ENCODE results near the gene NSUN2. TPM values are rescaled to one million over a fixed set of nuclear protein-coding genes. Genes with fewer than 3 reads are reported as not detected.

Gene NSUN2
- total and polyA plus RNA-seq, 4 donors, result 36.6 to 52.7 (median 44.1) TPM

- H3K4me3 ChIP-seq, result no peak overlapping the region
- H3K27me3 ChIP-seq (ENCODE audit: control insufficient read depth in 3 of 3, insufficient read depth in 3 of 3, low read length in 2 of 3), result no peaks in the 10 kb centered on the region
- H3K27ac ChIP-seq (ENCODE audit: low read depth in 1 of 2, low read length in 1 of 2), result no peak overlapping the region
- H3K4me1 ChIP-seq (ENCODE audit: control insufficient read depth in 5 of 5, insufficient read depth in 5 of 5, low read length in 5 of 5), result no peaks in the 10 kb centered on the region
- WGBS, 2 donors, result 68 to 82% methylated on average over 6 of the region's 6 CpGs
- no peak for TF ChIP-seq CTCF (IDR thresholded peaks at IDR 0.05; ENCODE audit: control extremely low read depth, extremely low read depth)
- no peak overlapping the region for H3K9ac ChIP-seq (ENCODE audit: insufficient read depth in 1 of 2, low read length in 2 of 2)
- no peak for ATAC-seq (ENCODE audit: insufficient read depth, low FRiP score)
- no peak for DNase-seq
- H3K9me3 ChIP-seq (ENCODE audit: control insufficient read depth in 4 of 4, insufficient read depth in 3 of 4, low read length in 3 of 4), result peaks cover 0 to 4% (median 0%) of the 10 kb centered on the region in 4 donors
- no peaks in the 10 kb centered on the region for H3K36me3 ChIP-seq (ENCODE audit: control insufficient read depth in 4 of 4, insufficient read depth in 4 of 4, low read length in 4 of 4)
Measured at GRCh38 chr5:6568889-6569288, 64.0 kb downstream of the NSUN2 start.

DNA sequence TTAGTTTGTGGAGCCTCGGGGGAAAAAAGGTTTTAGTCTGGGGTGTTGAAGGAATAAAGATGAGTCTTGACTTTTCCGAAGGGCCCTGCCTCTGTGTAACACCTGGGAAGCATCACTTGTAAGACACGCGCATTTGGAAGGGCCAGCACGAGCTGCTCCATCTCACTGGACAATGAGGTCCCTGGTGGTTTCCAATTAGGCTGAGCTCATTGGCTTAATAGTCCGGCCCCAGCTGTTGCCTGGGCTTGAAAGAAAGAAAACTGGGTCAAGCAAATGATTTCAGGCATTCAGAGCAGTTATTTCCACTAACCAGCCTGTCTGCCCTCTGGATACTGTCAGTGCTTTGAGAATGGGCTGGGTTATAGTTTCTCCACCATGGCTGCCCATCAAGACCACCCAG is 64.5 kb downstream of the NSUN2 start:
- H3K27ac ChIP-seq (ENCODE audit: low read depth in 1 of 2, low read length in 1 of 2), result no peak overlapping the region
- no peak overlapping the region for H3K4me3 ChIP-seq
- H3K9ac ChIP-seq (ENCODE audit: insufficient read depth in 1 of 2, low read length in 2 of 2), result no peak overlapping the region
- no peak for TF ChIP-seq CTCF (IDR thresholded peaks at IDR 0.05; ENCODE audit: control extremely low read depth, extremely low read depth)
- no peaks in the 10 kb centered on the region for H3K4me1 ChIP-seq (ENCODE audit: control insufficient read depth in 5 of 5, insufficient read depth in 5 of 5, low read length in 5 of 5)
- H3K27me3 ChIP-seq (ENCODE audit: control insufficient read depth in 3 of 3, insufficient read depth in 3 of 3, low read length in 2 of 3), result peaks cover 0 to 2% (median 0%) of the 10 kb centered on the region in 3 donors
- DNase-seq, result no peak
- no peaks in the 10 kb centered on the region for H3K9me3 ChIP-seq (ENCODE audit: control insufficient read depth in 4 of 4, insufficient read depth in 3 of 4, low read length in 3 of 4)
- no peak for ATAC-seq (ENCODE audit: insufficient read depth, low FRiP score)
- H3K36me3 ChIP-seq (ENCODE audit: control insufficient read depth in 4 of 4, insufficient read depth in 4 of 4, low read length in 4 of 4), result no peaks in the 10 kb centered on the region
- WGBS, 2 donors, result 80 to 85% methylated on average over 6 of the region's 6 CpGs

- Histone ChIP-seq H3K4me1 (ENCODE audit: control insufficient read depth in 5 of 5, insufficient read depth in 5 of 5, low read length in 5 of 5) (no peaks in the 10 kb centered on the region), H3K27ac (ENCODE audit: low read depth in 1 of 2, low read length in 1 of 2) (no peak overlapping the region), H3K9me3 (ENCODE audit: control insufficient read depth in 4 of 4, insufficient read depth in 3 of 4, low read length in 3 of 4) (no peaks in the 10 kb centered on the region), H3K4me3 (no peak overlapping the region), H3K9ac (ENCODE audit: insufficient read depth in 1 of 2, low read length in 2 of 2) (no peak overlapping the region), H3K27me3 (ENCODE audit: control insufficient read depth in 3 of 3, insufficient read depth in 3 of 3, low read length in 2 of 3) (peaks cover 0 to 2% (median 0%) of the 10 kb centered on the region in 3 donors), H3K36me3 (ENCODE audit: control insufficient read depth in 4 of 4, insufficient read depth in 4 of 4, low read length in 4 of 4) (no peaks in the 10 kb centered on the region)
- DNase-seq (no peak), ATAC-seq (ENCODE audit: insufficient read depth, low FRiP score) (no peak)
- TF ChIP-seq CTCF (IDR thresholded peaks at IDR 0.05; ENCODE audit: control extremely low read depth, extremely low read depth), result no peak
Measured at GRCh38 chr5:6567835-6568234, 65.0 kb downstream of the NSUN2 start.

GRCh38 chr5:6567068-6567467 is 65.8 kb downstream of the NSUN2 start:
- no peaks in the 10 kb centered on the region for H3K36me3 ChIP-seq (ENCODE audit: control insufficient read depth in 4 of 4, insufficient read depth in 4 of 4, low read length in 4 of 4)
- H3K4me1 ChIP-seq (ENCODE audit: control insufficient read depth in 5 of 5, insufficient read depth in 5 of 5, low read length in 5 of 5), result no peaks in the 10 kb centered on the region
- TF ChIP-seq CTCF (IDR thresholded peaks at IDR 0.05; ENCODE audit: control extremely low read depth, extremely low read depth), result no peak
- H3K27ac ChIP-seq (ENCODE audit: low read depth in 1 of 2, low read length in 1 of 2), result no peak overlapping the region
- no peak for ATAC-seq (ENCODE audit: insufficient read depth, low FRiP score)
- no peak overlapping the region for H3K9ac ChIP-seq (ENCODE audit: insufficient read depth in 1 of 2, low read length in 2 of 2)
- DNase-seq, result no peak
- H3K9me3 ChIP-seq (ENCODE audit: control insufficient read depth in 4 of 4, insufficient read depth in 3 of 4, low read length in 3 of 4), result no peaks in the 10 kb centered on the region
- H3K27me3 ChIP-seq (ENCODE audit: control insufficient read depth in 3 of 3, insufficient read depth in 3 of 3, low read length in 2 of 3), result peaks cover 0 to 2% (median 0%) of the 10 kb centered on the region in 3 donors
- no peak overlapping the region for H3K4me3 ChIP-seq
- whole genome bisulfite sequencing, 2 donors, result 83 to 84% methylated on average over 4 of the region's 4 CpGs
